Activated B cell treated with CpG ODN at 0.5 μM for 24 hours (primary cell): ENCODE data around the gene SLC22A12. TPM values are rescaled to one million over a fixed set of nuclear protein-coding genes. Genes with fewer than 3 reads are reported as not detected.
"Not testable (repeated sequence)": the region's sequence is repeated elsewhere in the genome, so short reads cannot be mapped to it uniquely, and the experiment has no call there.

Source experiments
- ATAC-seq: fragments of 200-7000 bp; cut with Tn5 transposase; one replicate; pipeline ENCODE4 v1.10.0; 2021; ENCODE audit warnings: low read depth, mild to moderate bottlenecking, moderate library complexity
- CTCF ChIA-PET: fragments of 350-600 bp; sonication (Branson Sonifier 250); formaldehyde crosslinking; loops from one replicate; lab custom pipeline; 2021; ENCODE audit warnings: antibody characterized with exemption; lab: Charles Lee
- POLR2A ChIA-PET: fragments of 350-600 bp; sonication (Branson Sonifier 250); formaldehyde crosslinking; loops from one replicate; lab custom pipeline; 2021; ENCODE audit warnings: antibody characterized with exemption; lab: Charles Lee
- DNase-seq: peaks from one replicate; pipeline ENCODE4 v3.0.0; 2022
- H3K27ac Mint-ChIP-seq: one replicate; pipeline ENCODE4 v1.8.0; 2020; ENCODE audit warnings: mixed read lengths
- H3K27me3 Mint-ChIP-seq: one replicate; pipeline ENCODE4 v1.8.0; 2021; ENCODE audit warnings: mixed read lengths
- H3K36me3 Mint-ChIP-seq: one replicate; pipeline ENCODE4 v1.8.0; 2021; ENCODE audit warnings: low read depth, mixed read lengths
- H3K4me1 Mint-ChIP-seq: one replicate; pipeline ENCODE4 v1.8.0; 2021; ENCODE audit warnings: mixed read lengths
- H3K4me3 Mint-ChIP-seq: one replicate; pipeline ENCODE4 v1.8.0; 2020; ENCODE audit warnings: mild to moderate bottlenecking, mixed read lengths
- H3K9me3 Mint-ChIP-seq: one replicate; pipeline ENCODE4 v1.8.0; 2020; ENCODE audit warnings: mixed read lengths
- intact Hi-C: fragments of 100-400 bp; cut with micrococcal nuclease; formaldehyde crosslinking; loops from one replicate; pipeline ENCODE4 v1.15.1; 2024
- total RNA-seq: library from RNA; stranded (reverse); gene quantifications from 2 replicates; pipeline ENCODE4 v1.2.3, GENCODE V29; 2022
- TF ChIP-seq, protein P1 (sequence below): fragments of 200-600 bp; IDR thresholded peaks from one replicate; pipeline ENCODE4 v1.8.0; 2022; ENCODE audit warnings: antibody characterized with exemption, mild to moderate bottlenecking

SLC22A12 gene
- total RNA-seq, 1 donor from 2014 or later: not detected

DNA sequence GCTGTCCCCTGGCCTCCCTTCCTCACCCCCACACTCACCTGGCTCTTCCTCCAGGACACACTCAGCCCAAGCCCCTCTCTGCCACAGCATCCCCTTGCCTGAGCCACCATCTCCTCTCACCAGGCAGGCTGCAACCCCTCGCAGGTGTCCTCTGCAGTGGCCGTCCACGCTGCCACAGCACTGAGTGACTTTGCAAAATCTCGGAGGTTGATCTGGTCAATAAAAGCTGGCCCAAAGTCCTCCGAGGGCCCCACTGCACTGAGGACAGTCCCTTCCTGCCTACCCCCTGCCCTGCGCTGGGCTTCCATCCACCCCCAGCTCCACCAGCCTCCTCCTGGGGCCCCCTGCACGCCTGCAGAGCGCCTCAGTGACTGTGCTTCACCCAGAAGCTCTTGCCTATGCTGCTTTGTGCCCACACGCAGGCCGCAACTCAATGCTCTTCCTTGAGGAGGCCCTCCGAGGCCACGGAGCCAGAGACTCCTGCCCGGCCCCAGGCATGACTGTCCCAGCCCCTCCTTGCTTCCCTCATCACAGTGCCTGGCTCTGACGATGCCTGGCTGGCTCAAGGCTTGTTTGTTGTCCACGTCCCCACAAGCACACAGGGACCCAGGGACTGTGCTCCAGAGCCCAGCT is 30.8 kb upstream of the SLC22A12 start:
- Mint-ChIP-seq H3K36me3 (no peaks in the 10 kb centered on the region), H3K4me3 (no peak overlapping the region), H3K4me1 (peaks cover 3% of the 10 kb centered on the region), H3K9me3 (no peaks in the 10 kb centered on the region), H3K27me3 (peaks cover 1% of the 10 kb centered on the region), H3K27ac (no peak overlapping the region)
- intact Hi-C loops: no loop called here
- no peak for ATAC-seq
- TF ChIP-seq, protein P1, sequence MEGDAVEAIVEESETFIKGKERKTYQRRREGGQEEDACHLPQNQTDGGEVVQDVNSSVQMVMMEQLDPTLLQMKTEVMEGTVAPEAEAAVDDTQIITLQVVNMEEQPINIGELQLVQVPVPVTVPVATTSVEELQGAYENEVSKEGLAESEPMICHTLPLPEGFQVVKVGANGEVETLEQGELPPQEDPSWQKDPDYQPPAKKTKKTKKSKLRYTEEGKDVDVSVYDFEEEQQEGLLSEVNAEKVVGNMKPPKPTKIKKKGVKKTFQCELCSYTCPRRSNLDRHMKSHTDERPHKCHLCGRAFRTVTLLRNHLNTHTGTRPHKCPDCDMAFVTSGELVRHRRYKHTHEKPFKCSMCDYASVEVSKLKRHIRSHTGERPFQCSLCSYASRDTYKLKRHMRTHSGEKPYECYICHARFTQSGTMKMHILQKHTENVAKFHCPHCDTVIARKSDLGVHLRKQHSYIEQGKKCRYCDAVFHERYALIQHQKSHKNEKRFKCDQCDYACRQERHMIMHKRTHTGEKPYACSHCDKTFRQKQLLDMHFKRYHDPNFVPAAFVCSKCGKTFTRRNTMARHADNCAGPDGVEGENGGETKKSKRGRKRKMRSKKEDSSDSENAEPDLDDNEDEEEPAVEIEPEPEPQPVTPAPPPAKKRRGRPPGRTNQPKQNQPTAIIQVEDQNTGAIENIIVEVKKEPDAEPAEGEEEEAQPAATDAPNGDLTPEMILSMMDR: no peak
- CTCF ChIA-PET: no interaction called here
- no peak for DNase-seq
- POLR2A ChIA-PET: no interaction called here

DNA sequence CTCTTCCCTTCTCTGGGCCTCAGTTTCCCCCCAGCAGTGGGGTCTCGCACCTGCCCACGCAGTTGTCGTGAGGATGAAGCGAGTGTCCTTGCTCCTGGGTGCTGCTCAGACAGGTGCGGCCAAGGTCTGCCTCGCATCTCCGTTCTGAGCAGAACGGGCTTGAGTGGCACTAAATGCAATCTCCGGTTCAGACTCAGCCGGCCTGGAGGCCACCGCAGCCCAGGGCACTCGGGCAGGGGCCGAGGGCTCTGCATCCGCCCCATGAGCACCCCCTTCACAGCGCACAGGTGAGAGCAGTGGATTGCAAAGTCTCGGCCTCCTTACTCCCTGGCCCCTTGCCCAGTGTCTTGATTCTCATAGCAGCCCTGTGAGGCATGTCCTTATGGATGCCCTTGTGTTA is 30.1 kb upstream of the SLC22A12 start:
- TF ChIP-seq, protein P1: no peak
- POLR2A ChIA-PET: no interaction called here
- no peaks in the 10 kb centered on the region for H3K4me1 Mint-ChIP-seq
- no peak overlapping the region for H3K4me3 Mint-ChIP-seq
- peaks cover 1% of the 10 kb centered on the region for H3K27me3 Mint-ChIP-seq
- ATAC-seq: no peak
- no peaks in the 10 kb centered on the region for H3K9me3 Mint-ChIP-seq
- no peak overlapping the region for H3K27ac Mint-ChIP-seq
- intact Hi-C loops: no loop called here
- no peaks in the 10 kb centered on the region for H3K36me3 Mint-ChIP-seq
- no peak for DNase-seq
- CTCF ChIA-PET: no interaction called here

DNA sequence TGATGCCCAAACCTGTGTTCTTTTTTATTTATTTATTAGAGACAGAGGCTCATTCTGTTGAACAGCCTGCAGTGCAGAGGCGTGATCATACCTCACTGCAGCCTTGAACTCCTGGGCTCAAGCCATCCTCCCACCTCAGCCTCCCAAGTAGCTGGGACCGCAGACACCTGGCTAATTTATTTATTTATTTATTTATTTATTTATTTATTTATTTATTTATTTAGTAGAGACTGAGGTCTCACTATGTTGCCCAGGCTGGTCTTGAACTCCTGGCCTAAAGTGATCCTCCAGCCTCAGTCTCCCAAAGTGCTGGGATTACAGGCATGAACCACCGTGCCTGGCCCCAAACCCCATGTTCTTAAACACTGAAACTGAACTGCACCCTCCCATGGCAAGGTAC is 29.6 kb upstream of the SLC22A12 start:
- H3K27me3 Mint-ChIP-seq, H3K4me1 Mint-ChIP-seq, H3K36me3 Mint-ChIP-seq, POLR2A ChIA-PET, DNase-seq, H3K9me3 Mint-ChIP-seq, intact Hi-C loops, H3K27ac Mint-ChIP-seq, H3K4me3 Mint-ChIP-seq, CTCF ChIA-PET, ATAC-seq: not testable (repeated sequence)

DNA sequence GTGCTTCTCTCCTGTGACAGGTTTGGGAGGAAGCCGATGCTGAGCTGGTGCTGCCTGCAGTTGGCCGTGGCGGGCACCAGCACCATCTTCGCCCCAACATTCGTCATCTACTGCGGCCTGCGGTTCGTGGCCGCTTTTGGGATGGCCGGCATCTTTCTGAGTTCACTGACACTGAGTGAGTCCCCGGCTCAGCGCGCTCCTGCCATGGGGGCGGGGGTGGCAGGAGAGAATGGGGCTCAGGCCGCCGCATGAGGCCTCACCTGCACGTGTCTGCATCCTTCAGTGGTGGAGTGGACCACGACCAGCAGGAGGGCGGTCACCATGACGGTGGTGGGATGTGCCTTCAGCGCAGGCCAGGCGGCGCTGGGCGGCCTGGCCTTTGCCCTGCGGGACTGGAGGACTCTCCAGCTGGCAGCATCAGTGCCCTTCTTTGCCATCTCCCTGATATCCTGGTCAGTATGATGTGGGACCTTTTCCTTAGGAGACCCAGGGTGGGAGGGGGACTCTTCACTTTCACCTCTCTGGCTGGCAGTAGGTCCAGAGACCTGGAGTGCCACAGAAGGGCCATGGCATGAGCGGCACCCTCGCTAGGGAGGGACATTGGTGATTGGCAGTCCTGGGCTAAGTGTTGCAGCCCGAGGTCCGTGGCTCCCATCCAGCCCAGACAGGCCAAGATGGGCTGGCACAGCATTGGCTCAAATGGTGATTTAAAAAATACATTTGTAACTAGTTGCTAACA is 28.9 kb upstream of the SLC22A12 start:
- ChIA-PET CTCF (no interaction called here), POLR2A (no interaction called here)
- no peaks in the 10 kb centered on the region for H3K4me1 Mint-ChIP-seq
- no peaks in the 10 kb centered on the region for H3K9me3 Mint-ChIP-seq
- no peaks in the 10 kb centered on the region for H3K36me3 Mint-ChIP-seq
- ATAC-seq: no peak
- no peak for DNase-seq
- TF ChIP-seq, protein P1: no peak
- intact Hi-C loops: no loop called here
- H3K4me3 Mint-ChIP-seq: no peak overlapping the region
- peaks cover 1% of the 10 kb centered on the region for H3K27me3 Mint-ChIP-seq
- H3K27ac Mint-ChIP-seq: no peak overlapping the region

DNA sequence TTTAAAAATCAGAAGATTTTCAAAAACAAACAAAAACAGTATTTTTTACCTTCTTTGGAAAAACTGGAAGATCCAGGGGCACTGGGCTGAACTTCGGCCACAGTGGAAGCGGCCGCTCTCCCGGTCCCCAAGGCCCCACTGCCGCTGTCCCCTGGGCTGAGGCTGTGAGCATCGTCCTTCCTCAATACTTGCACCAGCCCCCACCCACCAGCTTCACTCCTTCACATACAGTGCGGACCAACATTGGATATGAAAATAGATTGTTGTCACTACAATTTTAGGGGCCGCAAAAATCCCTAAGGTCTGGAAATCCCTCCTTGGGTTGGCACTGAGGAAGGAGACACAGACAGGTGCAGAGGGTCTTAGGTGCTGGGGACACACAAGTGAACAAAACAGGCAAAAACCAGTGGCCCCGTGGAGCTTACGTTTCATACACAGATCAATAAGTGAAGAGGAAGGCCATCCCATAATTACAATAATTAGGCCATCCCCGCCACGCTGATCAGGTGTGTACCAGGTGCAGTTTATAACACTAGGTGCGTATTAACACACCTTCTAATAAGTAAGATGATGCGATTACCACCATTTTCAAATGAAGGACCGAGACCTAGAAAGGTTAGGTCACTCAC is 28.2 kb upstream of the SLC22A12 start:
- Mint-ChIP-seq H3K36me3 (no peaks in the 10 kb centered on the region), H3K4me1 (no peaks in the 10 kb centered on the region), H3K27ac (no peak overlapping the region), H3K27me3 (peaks cover 1% of the 10 kb centered on the region), H3K4me3 (no peak overlapping the region), H3K9me3 (no peaks in the 10 kb centered on the region)
- ChIA-PET CTCF (no interaction called here), POLR2A (no interaction called here)
- intact Hi-C loops: no loop called here
- DNase-seq (no peak), ATAC-seq (no peak)
- TF ChIP-seq, protein P1: no peak
